GM18858 (cell line): Measurements from ENCODE around the gene NAV1.
"Not testable (repeated sequence)": the region's sequence is repeated elsewhere in the genome, so short reads cannot be mapped to it uniquely, and the experiment has no call there.

Experiments used
- ATAC-seq: cut with Tn5 transposase; IDR thresholded peaks from one replicate; pipeline ENCODE4 v1.9.1; 2021; ENCODE audit not compliant: unreplicated experiment

NAV1 gene

DNA sequence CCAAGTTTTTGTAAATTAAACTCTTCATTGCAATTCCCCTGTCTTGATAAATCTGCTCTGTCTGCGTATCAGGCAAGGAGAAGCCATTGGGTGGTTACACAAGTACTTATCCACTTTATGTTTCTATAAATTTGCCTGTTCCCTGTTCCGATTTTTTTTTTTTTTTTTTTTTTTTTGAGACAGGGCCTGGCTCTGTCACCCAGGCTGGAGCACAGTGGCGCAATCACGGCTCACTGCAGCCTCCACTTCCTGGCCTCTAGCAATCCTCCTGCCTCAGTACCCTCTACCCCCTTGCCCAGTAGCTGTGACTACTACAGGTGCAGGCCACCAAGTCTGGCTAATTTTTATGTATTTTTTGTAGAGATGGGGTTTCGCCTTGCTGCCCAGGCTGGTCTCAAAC, 20.9 kb upstream of the NAV1 start:
- no peak for ATAC-seq

GRCh38 chr1:201520046-201520575, 18.8 kb upstream of the NAV1 start:
- not testable (repeated sequence) for ATAC-seq

DNA sequence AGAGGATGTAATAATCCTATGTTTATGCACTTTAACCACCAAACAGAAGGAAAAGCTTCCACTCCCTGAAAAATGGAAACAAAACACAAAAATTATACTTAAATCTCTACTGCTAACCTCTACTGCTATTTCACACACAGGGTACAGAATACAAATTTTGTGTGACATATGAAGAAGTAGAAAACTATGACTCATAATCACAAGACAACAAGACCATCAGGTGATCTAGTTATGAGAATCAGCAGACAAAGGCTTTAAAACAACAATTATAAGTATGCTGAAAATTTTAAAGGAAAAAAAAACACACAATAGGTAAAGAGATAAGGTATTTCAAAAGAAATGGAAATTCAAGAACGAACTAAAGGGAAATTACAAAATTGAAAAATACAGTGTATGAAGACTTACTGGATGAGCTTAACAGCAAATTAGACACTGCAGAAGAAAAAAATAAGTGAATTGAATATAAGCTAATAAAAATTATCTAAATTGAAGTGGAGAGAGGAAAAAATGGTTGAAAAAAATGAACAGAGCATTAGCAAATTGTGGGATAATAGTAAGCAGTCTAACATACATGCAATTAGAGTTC, 13.6 kb upstream of the NAV1 start:
- ATAC-seq = no peak

- no peak for ATAC-seq
Observed at GRCh38 chr1:201527879-201528278, 11.0 kb upstream of the NAV1 start.

DNA sequence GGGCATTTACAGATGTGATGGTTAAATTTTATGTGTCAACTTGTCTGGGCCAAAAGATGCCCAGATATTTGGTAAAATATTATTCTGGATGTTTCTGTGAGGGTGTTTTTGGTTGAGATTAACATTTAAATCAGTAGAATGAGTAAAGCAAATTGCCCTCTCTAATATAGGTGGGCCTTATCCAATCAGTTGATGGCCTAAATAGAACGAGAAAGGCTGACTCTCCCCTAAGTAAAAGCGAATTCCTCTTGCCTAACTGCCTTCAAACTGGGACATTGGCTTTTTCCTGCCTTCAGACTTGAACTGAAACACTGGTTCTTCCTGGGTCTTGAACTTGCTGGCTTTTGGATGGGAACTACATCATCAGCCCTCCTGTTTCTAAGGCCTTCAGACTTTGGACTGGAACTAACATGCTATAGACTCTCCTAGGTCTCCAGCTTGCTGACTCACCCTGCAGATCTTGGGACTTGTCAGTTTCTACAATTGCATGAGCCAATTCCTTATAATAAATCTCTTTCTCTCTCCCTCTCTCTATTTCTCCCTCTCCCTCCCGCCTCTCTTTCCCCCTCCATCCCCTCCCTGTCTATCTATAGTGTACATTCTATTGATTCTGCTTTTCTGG, 10.2 kb upstream of the NAV1 start:
- no peak for ATAC-seq

- no peak for ATAC-seq
Observed at GRCh38 chr1:201530741-201531531, 8.0 kb upstream of the NAV1 start.

DNA sequence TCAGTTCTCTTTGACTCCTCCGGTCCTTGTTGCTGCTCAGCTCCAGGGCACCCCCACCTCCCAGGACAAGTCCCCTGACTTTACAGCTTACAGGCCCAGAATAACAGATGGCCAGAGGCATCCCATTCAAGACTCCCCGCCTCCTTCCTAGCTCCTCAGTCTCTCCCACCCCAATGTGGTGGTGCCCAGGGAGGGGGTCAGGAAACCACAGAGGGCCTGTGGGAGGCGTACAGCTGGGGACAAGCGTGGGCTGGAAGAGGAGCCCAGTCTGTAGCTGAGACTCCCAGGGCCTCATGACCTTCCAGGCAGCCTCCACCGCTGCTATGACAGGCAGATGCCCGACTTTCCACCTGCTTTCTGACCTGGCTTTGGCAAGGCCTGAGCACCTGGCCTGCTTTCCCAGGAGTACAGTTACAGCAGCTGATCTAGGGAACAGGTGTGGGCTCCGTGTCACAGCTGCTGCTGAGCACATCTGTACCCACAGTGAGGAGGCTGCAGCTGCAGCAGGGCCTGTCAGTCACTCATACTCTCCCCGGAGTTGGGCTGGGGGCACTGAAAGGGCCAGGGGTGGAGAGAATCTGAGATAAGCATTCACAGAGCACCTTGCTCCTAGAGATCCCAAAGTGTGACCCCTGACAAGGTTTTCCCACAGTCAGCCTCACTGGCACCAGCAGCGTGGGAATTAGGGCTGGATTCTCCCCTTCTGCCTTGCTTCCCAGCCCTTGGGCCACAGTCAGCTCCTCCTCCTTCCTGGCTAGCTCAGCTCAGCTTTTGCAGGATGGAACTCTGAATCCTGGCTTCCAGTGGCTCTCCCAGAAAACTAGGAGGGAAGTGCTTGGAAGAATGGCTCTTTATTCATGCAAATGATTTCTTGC, 7.1 kb upstream of the NAV1 start:
- ATAC-seq = no peak

GRCh38 chr1:201533836-201534235, 5.1 kb upstream of the NAV1 start:
- ATAC-seq = no peak

GRCh38 chr1:201535046-201535918, 3.6 kb upstream of the NAV1 start:
- ATAC-seq = no peak

DNA sequence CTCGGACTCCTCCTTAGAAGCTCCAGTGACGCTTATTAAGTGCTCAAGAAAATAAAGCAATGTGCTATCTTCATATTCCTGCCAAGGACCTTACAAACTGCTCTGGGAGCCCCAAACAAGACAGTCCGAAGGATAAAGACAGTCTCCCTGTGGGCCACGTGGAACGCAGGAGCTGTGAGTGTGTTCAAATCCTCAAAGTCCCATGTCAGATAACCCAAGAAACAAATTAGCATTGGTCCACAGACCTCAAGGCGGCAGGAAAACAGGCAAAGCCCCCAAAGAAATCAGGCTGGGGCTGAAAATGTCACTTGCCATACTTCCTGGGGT, 3.0 kb upstream of the NAV1 start:
- no peak for ATAC-seq

DNA sequence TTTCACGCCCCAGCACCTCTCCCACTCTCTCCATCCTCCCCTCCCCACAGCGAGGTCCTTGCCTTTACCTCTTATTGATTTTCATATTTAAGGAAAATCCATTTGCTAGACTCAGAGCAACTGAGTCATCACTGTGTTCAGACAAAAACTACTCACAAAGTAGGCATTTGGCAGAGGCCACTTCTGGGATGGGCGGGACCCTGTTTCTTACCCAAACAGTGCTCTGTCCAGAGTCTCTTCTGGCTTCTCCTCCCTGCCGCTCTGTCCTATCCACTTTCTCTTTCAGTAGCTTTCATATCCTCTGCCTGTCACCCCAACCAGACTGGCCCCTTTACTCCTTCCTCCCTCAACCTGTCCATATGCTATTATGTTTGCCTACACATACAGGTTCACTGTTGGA, 2.4 kb upstream of the NAV1 start:
- no peak for ATAC-seq

- ATAC-seq = no peak
Observed at GRCh38 chr1:201537028-201537427, 1.9 kb upstream of the NAV1 start.

- ATAC-seq = no peak
Observed at GRCh38 chr1:201537467-201537866, 1.5 kb upstream of the NAV1 start.

- ATAC-seq = no peak
Observed at GRCh38 chr1:201537891-201538611, 876 bp upstream of the NAV1 start.

DNA sequence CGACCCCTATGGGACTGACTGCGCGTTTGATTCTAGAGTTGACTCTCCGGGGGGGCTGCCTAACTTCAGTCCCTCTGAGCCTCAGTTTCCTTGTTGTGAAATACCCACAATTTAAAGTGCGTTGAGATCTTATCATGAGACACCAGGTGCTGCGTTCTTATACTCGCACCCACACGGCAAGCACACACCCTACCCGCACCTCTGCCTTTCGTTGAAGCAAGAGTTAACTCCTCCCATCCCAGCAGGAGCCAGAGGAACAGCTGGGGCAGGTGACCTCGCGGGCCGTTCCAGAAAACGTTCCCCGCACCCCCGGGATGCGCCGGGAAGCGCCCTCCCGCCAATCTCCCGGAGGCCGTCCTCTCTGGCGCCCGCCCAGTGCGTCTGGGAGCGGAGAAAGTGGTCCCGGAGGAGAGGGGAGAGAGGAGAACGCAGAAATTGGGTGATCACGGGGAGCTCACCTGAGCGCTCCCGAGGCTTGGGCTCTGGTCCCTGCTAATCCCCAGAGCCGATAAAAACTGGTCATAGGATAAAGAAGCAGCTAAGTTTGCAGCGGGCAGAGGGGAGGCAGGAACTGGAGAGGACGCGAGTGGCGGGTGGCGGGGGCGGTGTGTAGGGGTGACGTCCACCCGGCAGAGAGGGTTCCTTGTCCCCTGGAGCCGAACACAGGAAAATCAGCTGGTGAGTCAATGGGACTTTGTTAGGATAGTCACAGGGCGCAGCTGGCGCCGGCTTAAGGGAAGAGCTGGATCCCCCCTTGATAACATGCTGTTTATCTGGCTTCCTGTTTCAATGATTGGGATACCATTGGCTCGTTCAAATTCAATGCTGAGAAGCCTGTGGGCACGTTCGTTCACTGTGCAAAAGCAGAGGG, 869 bp downstream of the NAV1 start:
- ATAC-seq = no peak

- ATAC-seq = no peak
Observed at GRCh38 chr1:201540846-201541735, 2.2 kb downstream of the NAV1 start.

DNA sequence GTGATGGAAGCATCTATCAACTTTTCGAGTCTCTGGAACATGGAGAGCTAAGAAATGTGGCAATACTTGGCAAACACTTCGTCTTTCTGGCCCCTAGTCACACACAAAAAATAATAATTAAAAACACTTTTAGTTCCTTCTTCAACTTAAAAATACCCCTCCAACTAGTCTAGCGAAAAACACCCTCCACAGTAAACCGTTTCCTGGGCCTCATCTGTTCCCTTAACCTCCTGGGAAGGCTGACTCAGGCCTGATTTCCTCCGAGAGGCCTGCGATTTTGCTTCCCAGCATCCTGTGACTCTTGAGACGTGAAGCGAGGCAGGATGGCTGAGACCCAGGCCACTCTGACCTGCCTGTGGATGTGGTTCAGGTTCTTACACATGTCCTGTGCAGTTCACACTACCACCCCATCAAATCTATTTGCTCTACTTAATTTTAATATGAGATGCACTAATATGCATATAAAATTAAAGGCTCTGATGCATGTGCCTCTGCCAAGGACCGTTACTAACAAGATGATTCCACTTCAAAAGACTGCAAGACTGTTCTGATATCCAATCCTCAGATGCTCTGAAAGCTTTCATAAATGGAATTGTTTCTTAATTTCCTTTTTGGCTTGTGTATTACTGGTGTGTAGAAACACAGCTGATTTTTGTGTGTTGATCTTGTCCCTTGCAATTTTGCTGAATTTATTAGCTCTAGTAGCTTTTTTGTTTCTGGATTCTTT, 3.5 kb downstream of the NAV1 start:
- ATAC-seq = no peak
